Measurements from ENCODE around the gene KLRC3.

GRCh38 chr12:10392394-10392930, 27.9 kb downstream of the KLRC3 start:
- TF ChIP-seq CTCF (IDR thresholded peaks at IDR 0.05) (no peak), POLR2A (IDR thresholded peaks at IDR 0.05) (no peak)

All from heart left ventricle (tissue), 13 donors.